Heart left ventricle (tissue), 13 donors: ENCODE results near the gene CEND1.

Source experiments
- POLR2A ChIP-seq, 2 donors: fragments of 450-650 bp; IDR thresholded peaks; one replicate each; pipeline ENCODE4 v1.6.1; 2017; ENCODE audit warnings: antibody characterized with exemption in 2 of 2, mild to moderate bottlenecking in 2 of 2, moderate library complexity in 2 of 2
- TF ChIP-seq, protein P1 (sequence below), 12 donors: fragments of 200-600 bp; sonication (generic) in 4 of 12; IDR thresholded peaks; one replicate each; pipeline versions ENCODE4 v1.5.0 to v1.8.0; 2018 to 2022; ENCODE audit warnings: antibody characterized with exemption in 12 of 12, mild to moderate bottlenecking in 5 of 12
- donor health status: ischemic (EF 13 %, LVEDD 7.1; RV severe dilation, severe dysfunction).
- donor health status: DM: no; HTN: yes; CAD: no.
- donor health status: DM: no; HTN: no; CAD: no.
- donor health status: ischemic (EF 25% LVEDD 6.9; RV normal size, moderate dysfunction).
- donor health status: ischemic (EF 25% LVEDD 5.7; RV mildly dilated, moderate dysfunction).
- donor health status: ischemic (EF 35%, LVEDD 5.7; RV mildly dilated, moderate dysfunction).
- donor health status: nonischemic (EF 11% LVEDD 7.7; RV severe dilation, severe dysfunction).
- donor health status: DM: yes; HTN: yes; CAD: no.
- donor health status: PGD.
- donor health status: ischemic (EF 29% LVEDD 5.4; RV normal size, mild dysfunction).
- donor health status: nonischemic (EF 23%, LVEDD 6.1; RV moderate dilation, normal function).

DNA sequence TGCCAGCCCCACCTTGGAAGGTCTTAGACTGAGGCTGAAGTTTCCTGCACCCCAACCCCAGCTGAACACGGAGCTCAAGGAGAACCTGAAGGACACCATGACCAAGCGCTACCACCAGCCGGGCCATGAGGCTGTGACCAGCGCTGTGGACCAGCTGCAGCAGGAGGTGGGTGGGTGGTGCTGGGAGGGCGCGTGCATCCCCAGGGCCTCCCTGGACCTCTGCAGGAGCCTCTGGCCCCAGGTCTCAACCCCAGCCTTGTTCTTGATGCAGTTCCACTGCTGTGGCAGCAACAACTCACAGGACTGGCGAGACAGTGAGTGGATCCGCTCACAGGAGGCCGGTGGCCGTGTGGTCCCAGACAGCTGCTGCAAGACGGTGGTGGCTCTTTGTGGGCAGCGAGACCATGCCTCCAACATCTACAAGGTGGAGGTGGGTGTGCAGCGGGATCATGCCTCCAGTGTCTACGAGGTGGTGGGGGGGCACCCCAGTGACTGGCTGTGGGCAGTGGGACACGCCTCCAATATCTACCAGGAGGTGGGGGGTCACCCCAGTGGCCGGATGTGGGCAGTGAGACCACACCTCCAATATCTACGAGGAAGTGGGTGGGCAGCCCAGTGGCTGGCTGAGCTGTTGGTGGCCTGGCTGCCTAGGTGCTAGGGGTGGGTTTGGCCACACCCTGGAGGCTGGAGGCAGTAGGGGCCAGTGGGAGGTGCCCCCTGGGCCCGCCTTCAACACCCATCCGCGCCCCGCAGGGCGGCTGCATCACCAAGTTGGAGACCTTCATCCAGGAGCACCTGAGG lies 47.5 kb upstream of the CEND1 start:
- TF ChIP-seq, protein P1, sequence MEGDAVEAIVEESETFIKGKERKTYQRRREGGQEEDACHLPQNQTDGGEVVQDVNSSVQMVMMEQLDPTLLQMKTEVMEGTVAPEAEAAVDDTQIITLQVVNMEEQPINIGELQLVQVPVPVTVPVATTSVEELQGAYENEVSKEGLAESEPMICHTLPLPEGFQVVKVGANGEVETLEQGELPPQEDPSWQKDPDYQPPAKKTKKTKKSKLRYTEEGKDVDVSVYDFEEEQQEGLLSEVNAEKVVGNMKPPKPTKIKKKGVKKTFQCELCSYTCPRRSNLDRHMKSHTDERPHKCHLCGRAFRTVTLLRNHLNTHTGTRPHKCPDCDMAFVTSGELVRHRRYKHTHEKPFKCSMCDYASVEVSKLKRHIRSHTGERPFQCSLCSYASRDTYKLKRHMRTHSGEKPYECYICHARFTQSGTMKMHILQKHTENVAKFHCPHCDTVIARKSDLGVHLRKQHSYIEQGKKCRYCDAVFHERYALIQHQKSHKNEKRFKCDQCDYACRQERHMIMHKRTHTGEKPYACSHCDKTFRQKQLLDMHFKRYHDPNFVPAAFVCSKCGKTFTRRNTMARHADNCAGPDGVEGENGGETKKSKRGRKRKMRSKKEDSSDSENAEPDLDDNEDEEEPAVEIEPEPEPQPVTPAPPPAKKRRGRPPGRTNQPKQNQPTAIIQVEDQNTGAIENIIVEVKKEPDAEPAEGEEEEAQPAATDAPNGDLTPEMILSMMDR (IDR thresholded peaks at IDR 0.05): no peak
- no peak for TF ChIP-seq POLR2A (IDR thresholded peaks at IDR 0.05)
